Gastroesophageal sphincter (tissue), 4 donors: ENCODE results near the gene RXFP2. TPM values are rescaled to one million over a fixed set of nuclear protein-coding genes. Genes with fewer than 3 reads are reported as not detected.

ENCODE experiments used
- ATAC-seq: fragments of 150-250 bp; one replicate; pipeline ENCODE4 v1.9.1; 2016; ENCODE audit warnings: mild to moderate bottlenecking, moderate library complexity
- H3K27ac ChIP-seq, 4 donors: fragments of 200-600 bp; sonication (generic) in 3 of 4; 1 replicate in 3 of 4; 2 replicates in 1 of 4; pipeline ENCODE4 v1.5.1; 2016 to 2019
- H3K27me3 ChIP-seq: fragments of 200-600 bp; sonication (generic); one replicate; pipeline ENCODE4 v1.5.1; 2019
- H3K36me3 ChIP-seq, 2 donors: fragments of 200-600 bp; sonication (generic); one replicate each; pipeline ENCODE4 v1.5.1; 2019; ENCODE audit warnings: control low read depth in 1 of 2
- H3K4me1 ChIP-seq, 3 donors: fragments of 200-600 bp; sonication (generic); 1 replicate in 2 of 3; 2 replicates in 1 of 3; pipeline ENCODE4 v1.5.1; 2016 to 2019; ENCODE audit warnings: control low read depth in 2 of 3
- H3K4me3 ChIP-seq, 2 donors: fragments of 200-600 bp; sonication (generic); one replicate each; pipeline ENCODE4 v1.5.1; 2019; ENCODE audit warnings: mild to moderate bottlenecking in 1 of 2, moderate library complexity in 1 of 2
- H3K9me3 ChIP-seq, 3 donors: fragments of 200-600 bp; sonication (generic); one replicate each; pipeline ENCODE4 v1.5.1; 2017 to 2019; ENCODE audit warnings: control low read depth in 2 of 3
- CTCF ChIP-seq, 4 experiments: fragments of 200-600 bp in 2 of 4; fragments of 450-650 bp in 2 of 4; sonication (generic) in 1 of 4; IDR thresholded peaks; one replicate each; pipeline ENCODE4 v1.5.1; 2017 to 2019; ENCODE audit warnings: antibody characterized with exemption in 4 of 4, mild to moderate bottlenecking in 2 of 4, moderate library complexity in 2 of 4
- EP300 ChIP-seq: sonication (generic); formaldehyde crosslinking; IDR thresholded peaks from one replicate; pipeline ENCODE4 v1.6.1; 2017; ENCODE audit warnings: antibody characterized with exemption, mild to moderate bottlenecking
- POLR2A ChIP-seq, 2 donors: fragments of 450-650 bp; IDR thresholded peaks; one replicate each; pipeline ENCODE4 v1.6.1; 2017; ENCODE audit warnings: antibody characterized with exemption in 2 of 2, mild to moderate bottlenecking in 2 of 2, moderate library complexity in 1 of 2
- POLR2AphosphoS5 ChIP-seq: sonication (generic); formaldehyde crosslinking; IDR thresholded peaks from one replicate; pipeline ENCODE4 v1.6.1; 2017; ENCODE audit warnings: antibody characterized with exemption
- WGBS, 2 donors: methylation state at CpG; one replicate each; pipeline ENCODE4 v1.1.5; 2018; ENCODE audit warnings: low coverage in 1 of 2; 5-methylcytosine and 5-hydroxymethylcytosine counted together
- total RNA-seq, 4 donors: library from RNA; depleted of rRNA; stranded (reverse); fragments of >200 nt; gene quantifications; one replicate each; pipeline ENCODE4 v1.1.0, GENCODE V29; 2016

Gene RXFP2
- total RNA-seq, 4 donors from 2014 or later, result not detected

DNA sequence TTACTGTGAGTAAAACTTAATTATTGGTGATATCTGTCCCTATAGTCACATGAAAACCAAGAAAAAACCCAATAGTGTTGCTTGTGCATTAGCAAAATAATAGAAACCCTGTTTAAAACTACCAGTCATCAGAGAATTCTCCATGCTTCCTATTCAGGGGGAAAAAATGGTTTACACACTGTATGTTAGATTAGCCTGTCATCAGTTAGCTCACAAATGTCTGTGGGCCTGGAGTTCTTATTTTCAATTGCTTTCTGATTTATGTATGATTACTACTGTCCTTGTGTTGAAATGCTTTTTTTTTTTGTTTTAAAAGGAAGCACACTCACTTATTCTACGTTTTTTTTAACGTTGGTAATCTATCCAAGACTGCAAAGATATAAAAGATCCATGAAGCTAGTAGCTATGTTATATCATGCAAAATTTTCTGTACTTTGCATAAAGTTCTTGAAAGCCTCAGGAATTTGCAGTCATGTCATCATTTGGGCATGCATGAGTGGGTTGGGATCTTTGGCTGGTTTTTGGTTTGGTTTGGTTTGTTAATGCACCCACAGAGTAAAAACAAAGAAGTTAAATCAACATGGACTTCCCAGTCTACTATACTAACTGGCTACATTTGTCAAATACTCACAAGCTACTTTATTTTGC, 25.9 kb downstream of the RXFP2 start:
- WGBS, 2 donors, result 50 to 52% methylated on average over 2 of the region's 2 CpGs
- Histone ChIP-seq H3K9me3 (no peaks in the 10 kb centered on the region), H3K27me3 (no peaks in the 10 kb centered on the region), H3K4me3 (no peak overlapping the region), H3K4me1 (no peaks in the 10 kb centered on the region), H3K27ac (no peak overlapping the region), H3K36me3 (no peaks in the 10 kb centered on the region)
- no peak for ATAC-seq
- TF ChIP-seq POLR2A (IDR thresholded peaks at IDR 0.05) (no peak), EP300 (no peak), POLR2AphosphoS5 (no peak)

GRCh38 chr13:31767175-31767900, 28.0 kb downstream of the RXFP2 start:
- TF ChIP-seq CTCF (IDR thresholded peaks at IDR 0.05), result no peak
- TF ChIP-seq POLR2A (IDR thresholded peaks at IDR 0.05), result no peak
- no peak for TF ChIP-seq POLR2AphosphoS5
- TF ChIP-seq EP300, result no peak
- no peaks in the 10 kb centered on the region for H3K36me3 ChIP-seq
- H3K27me3 ChIP-seq, result no peaks in the 10 kb centered on the region
- no peaks in the 10 kb centered on the region for H3K4me1 ChIP-seq
- H3K9me3 ChIP-seq, result no peaks in the 10 kb centered on the region
- no peak overlapping the region for H3K4me3 ChIP-seq
- no peak overlapping the region for H3K27ac ChIP-seq
- ATAC-seq, result no peak
- 55 to 61% methylated on average over 3 to 4 of the region's 4 CpGs for WGBS, 2 donors

DNA sequence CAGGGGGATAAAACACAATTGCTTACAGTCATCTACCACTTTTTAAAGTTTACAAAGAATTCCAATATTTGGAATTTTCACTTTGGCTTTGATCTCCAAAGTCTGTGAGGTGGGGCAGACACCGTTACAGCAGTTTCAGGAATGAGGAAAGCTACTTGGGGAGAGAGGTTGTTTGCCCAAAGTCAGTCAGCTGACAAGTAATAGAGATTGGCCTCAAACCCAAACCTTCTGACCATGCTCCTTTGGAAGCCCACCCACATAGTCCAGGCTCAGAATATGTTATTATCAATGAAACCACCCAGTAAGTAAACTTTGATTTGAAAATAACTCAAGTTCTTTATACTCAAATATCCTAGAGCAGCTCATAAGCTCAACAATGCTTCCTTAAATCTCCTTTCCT, 29.0 kb downstream of the RXFP2 start:
- WGBS, 2 donors, result 67 to 83% methylated on average over 1 of the region's 1 CpG
- no peak for ATAC-seq
- TF ChIP-seq POLR2AphosphoS5 (no peak), POLR2A (IDR thresholded peaks at IDR 0.05) (no peak), EP300 (no peak), CTCF (IDR thresholded peaks at IDR 0.05) (no peak)
- H3K4me3 ChIP-seq, result no peak overlapping the region
- H3K27ac ChIP-seq, result no peak overlapping the region
- H3K9me3 ChIP-seq, result no peaks in the 10 kb centered on the region
- H3K27me3 ChIP-seq, result no peaks in the 10 kb centered on the region
- H3K36me3 ChIP-seq, result no peaks in the 10 kb centered on the region
- H3K4me1 ChIP-seq, result peaks cover 0 to 2% (median 0%) of the 10 kb centered on the region in 3 donors

GRCh38 chr13:31769575-31769974, 30.2 kb downstream of the RXFP2 start:
- Histone ChIP-seq H3K4me3 (no peak overlapping the region), H3K36me3 (no peaks in the 10 kb centered on the region), H3K27ac (no peak overlapping the region), H3K9me3 (no peaks in the 10 kb centered on the region), H3K27me3 (no peaks in the 10 kb centered on the region), H3K4me1 (peaks cover 0 to 4% (median 0%) of the 10 kb centered on the region in 3 donors)
- 87 to 89% methylated on average over 4 of the region's 4 CpGs for WGBS, 2 donors
- no peak for ATAC-seq
- TF ChIP-seq EP300, result no peak
- TF ChIP-seq POLR2A (IDR thresholded peaks at IDR 0.05), result no peak
- TF ChIP-seq POLR2AphosphoS5, result no peak
- TF ChIP-seq CTCF (IDR thresholded peaks at IDR 0.05), result no peak

DNA sequence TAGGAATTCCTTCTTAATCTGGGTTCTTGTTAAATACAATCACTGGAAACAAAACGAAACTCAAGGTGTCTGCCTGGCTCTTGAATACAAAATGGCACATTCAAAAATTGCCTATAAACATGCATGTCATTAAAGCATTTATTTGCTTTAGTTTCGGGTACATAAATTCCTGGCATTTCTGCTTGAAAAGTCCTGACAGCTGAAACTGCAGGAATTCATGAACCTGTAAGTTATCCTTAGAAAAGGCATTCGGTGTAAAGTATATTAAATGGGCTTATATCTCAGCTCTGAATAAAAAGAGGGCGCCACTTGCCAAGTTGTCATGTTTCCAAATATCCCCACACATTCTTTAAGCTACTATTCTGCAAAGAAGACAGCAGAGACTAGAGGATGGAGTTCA, 32.9 kb downstream of the RXFP2 start:
- no peak for ATAC-seq
- H3K9me3 ChIP-seq, result no peaks in the 10 kb centered on the region
- WGBS, 2 donors, result 48 to 78% methylated on average over 4 of the region's 4 CpGs

More for the DNA sequence above, 32.9 kb downstream of the RXFP2 start:
- no peak for TF ChIP-seq POLR2A (IDR thresholded peaks at IDR 0.05)
- no peak for TF ChIP-seq CTCF (IDR thresholded peaks at IDR 0.05)
- Histone ChIP-seq H3K27me3 (no peaks in the 10 kb centered on the region), H3K4me1 (peaks cover 0 to 4% (median 0%) of the 10 kb centered on the region in 3 donors), H3K27ac (no peak overlapping the region), H3K4me3 (no peak overlapping the region), H3K36me3 (no peaks in the 10 kb centered on the region)
